SH-SY5Y (cell line): ENCODE data around the gene TNNC2.

Experiments
- GATA2 ChIP-seq: IDR thresholded peaks from 2 replicates; pipeline ENCODE4 v1.6.1; 2011; ENCODE audit warnings: mild to moderate bottlenecking, low read depth, low read length
- GATA3 ChIP-seq: IDR thresholded peaks from 2 replicates; pipeline ENCODE4 v1.6.1; 2011; ENCODE audit warnings: low read depth, mild to moderate bottlenecking, low read length, moderate library complexity

GRCh38 chr20:45792317-45793118 is 34.6 kb downstream of the TNNC2 start:
- TF ChIP-seq GATA2 (no peak), GATA3 (no peak)
